Activated CD8-positive, alpha-beta memory T cell treated with anti-CD3 and anti-CD28 coated beads for 48 hours (primary cell): ENCODE measurements around the gene CEP170B.
"Not testable (repeated sequence)": the region's sequence is repeated elsewhere in the genome, so short reads cannot be mapped to it uniquely, and the experiment has no call there.

Source experiments
- DNase-seq, 3 experiments: peaks; one replicate each; pipeline ENCODE4 v3.0.0-alpha.2; 2020; ENCODE audit warnings: low read depth in 2 of 3, low spot score in 2 of 3

The CEP170B gene

GRCh38 chr14:104877066-104877805, 12.2 kb downstream of the CEP170B start:
- DNase-seq = no peak

GRCh38 chr14:104877806-104878550, 12.9 kb downstream of the CEP170B start:
- no peak for DNase-seq

- DNase-seq = no peak
Measured at GRCh38 chr14:104878582-104878981, 13.5 kb downstream of the CEP170B start.

- DNase-seq = no peak
Measured at GRCh38 chr14:104879201-104879982, 14.3 kb downstream of the CEP170B start.

- DNase-seq = no peak
Measured at GRCh38 chr14:104879983-104880565, 15.0 kb downstream of the CEP170B start.

GRCh38 chr14:104880584-104881210, 15.6 kb downstream of the CEP170B start:
- no peak for DNase-seq

GRCh38 chr14:104881369-104881979, 16.4 kb downstream of the CEP170B start:
- DNase-seq = no peak

GRCh38 chr14:104882325-104882973, 17.4 kb downstream of the CEP170B start:
- DNase-seq = no peak

GRCh38 chr14:104882991-104883660, 18.1 kb downstream of the CEP170B start:
- DNase-seq = no peak

- DNase-seq = no peak
Measured at GRCh38 chr14:104883681-104884361, 18.8 kb downstream of the CEP170B start.

GRCh38 chr14:104884381-104884780, 19.3 kb downstream of the CEP170B start:
- DNase-seq = not testable (repeated sequence)

GRCh38 chr14:104885031-104885972, 20.2 kb downstream of the CEP170B start:
- no peak for DNase-seq

- no peak for DNase-seq
Measured at GRCh38 chr14:104885973-104886689, 21.1 kb downstream of the CEP170B start.

GRCh38 chr14:104886690-104887622, 21.9 kb downstream of the CEP170B start:
- DNase-seq = no peak

GRCh38 chr14:104887623-104888488, 22.8 kb downstream of the CEP170B start:
- no peak for DNase-seq
